NCI-H2171 (cell line): ENCODE measurements around the gene PHTF2.

Experiments
- DNase-seq: peaks from one replicate; lab custom pipeline; 2025; lab: John Stamatoyannopoulos, UW

Gene PHTF2

GRCh38 chr7:77877791-77878190 lies 79.2 kb downstream of the PHTF2 start:
- no peak for DNase-seq

- DNase-seq: no peak
These were observed 79.9 kb downstream of the PHTF2 start for GRCh38 chr7:77878500-77878899.

GRCh38 chr7:77879272-77879671 lies 80.7 kb downstream of the PHTF2 start:
- DNase-seq: no peak

- no peak for DNase-seq
These were observed 83.3 kb downstream of the PHTF2 start for GRCh38 chr7:77881871-77882270.

GRCh38 chr7:77885155-77885554 lies 86.6 kb downstream of the PHTF2 start:
- no peak for DNase-seq

- DNase-seq: no peak
These were observed 89.0 kb downstream of the PHTF2 start for GRCh38 chr7:77887567-77887966.

GRCh38 chr7:77888998-77889397 lies 90.4 kb downstream of the PHTF2 start:
- DNase-seq: no peak

GRCh38 chr7:77893813-77894212 lies 95.2 kb downstream of the PHTF2 start:
- no peak for DNase-seq

- no peak for DNase-seq
These were observed 96.1 kb downstream of the PHTF2 start for GRCh38 chr7:77894574-77895091.

- DNase-seq: no peak
These were observed 97.3 kb downstream of the PHTF2 start for GRCh38 chr7:77895905-77896304.

- no peak for DNase-seq
These were observed 98.5 kb downstream of the PHTF2 start for GRCh38 chr7:77897004-77897547.

- no peak for DNase-seq
These were observed 100.9 kb downstream of the PHTF2 start for GRCh38 chr7:77899516-77899915.

- no peak for DNase-seq
These were observed 105.0 kb downstream of the PHTF2 start for GRCh38 chr7:77903597-77903996.

- DNase-seq: no peak
These were observed 105.7 kb downstream of the PHTF2 start for GRCh38 chr7:77904252-77904651.

GRCh38 chr7:77907281-77907680 lies 108.7 kb downstream of the PHTF2 start:
- DNase-seq: peak; percentile 52

GRCh38 chr7:77908664-77909063 lies 110.1 kb downstream of the PHTF2 start:
- no peak for DNase-seq

GRCh38 chr7:77910124-77910523 lies 111.6 kb downstream of the PHTF2 start:
- no peak for DNase-seq

- no peak for DNase-seq
These were observed 113.7 kb downstream of the PHTF2 start for GRCh38 chr7:77912293-77912692.

GRCh38 chr7:77913977-77914607 lies 115.5 kb downstream of the PHTF2 start:
- no peak for DNase-seq

- DNase-seq: no peak
These were observed 119.1 kb downstream of the PHTF2 start for GRCh38 chr7:77917500-77918262.

- DNase-seq: no peak
These were observed 120.1 kb downstream of the PHTF2 start for GRCh38 chr7:77918676-77919075.

GRCh38 chr7:77923419-77923818 lies 124.8 kb downstream of the PHTF2 start:
- DNase-seq: no peak

- no peak for DNase-seq
These were observed 131.9 kb downstream of the PHTF2 start for GRCh38 chr7:77930496-77930895.
